Hepatocyte (in vitro differentiated cells): ENCODE data around the gene GPC2. TPM values are rescaled to one million over a fixed set of nuclear protein-coding genes. Genes with fewer than 3 reads are reported as not detected.
"Not testable (repeated sequence)": the region's sequence is repeated elsewhere in the genome, so short reads cannot be mapped to it uniquely, and the experiment has no call there.

Experiments
- DNase-seq: peaks from one replicate; pipeline ENCODE4 v3.0.0-alpha.2; 2016; ENCODE audit warnings: low spot score
- H2AFZ ChIP-seq: fragments of 200-600 bp; sonication (generic); 2 replicates; pipeline ENCODE4 v1.6.0; 2016; ENCODE audit warnings: antibody characterized with exemption, mild to moderate bottlenecking
- H3K27ac ChIP-seq: fragments of 200-600 bp; sonication (generic); 2 replicates; pipeline ENCODE4 v1.5.1; 2016; ENCODE audit warnings: mild to moderate bottlenecking
- H3K27me3 ChIP-seq: fragments of 200-600 bp; sonication (generic); 2 replicates; pipeline ENCODE4 v1.6.1; 2016
- H3K36me3 ChIP-seq: fragments of 200-600 bp; sonication (generic); replicated peaks from 2 replicates; pipeline ENCODE4 v1.5.1; 2016; ENCODE audit warnings: low read depth; ENCODE audit not compliant: insufficient read depth
- H3K4me1 ChIP-seq: fragments of 200-600 bp; sonication (generic); 2 replicates; pipeline ENCODE4 v1.5.1; 2016; ENCODE audit warnings: mild to moderate bottlenecking, moderate library complexity; ENCODE audit not compliant: insufficient read depth
- H3K4me2 ChIP-seq: fragments of 200-600 bp; sonication (generic); 2 replicates; pipeline ENCODE4 v1.6.0; 2016
- H3K4me3 ChIP-seq: fragments of 200-600 bp; sonication (generic); 2 replicates; pipeline ENCODE4 v1.5.1; 2016; ENCODE audit warnings: mild to moderate bottlenecking
- H3K79me2 ChIP-seq: fragments of 200-600 bp; sonication (generic); 2 replicates; pipeline ENCODE4 v1.6.0; 2017; ENCODE audit warnings: mild to moderate bottlenecking
- H3K9me2 ChIP-seq: fragments of 200-600 bp; sonication (generic); replicated peaks from 2 replicates; pipeline ENCODE4 v1.6.0; 2017; ENCODE audit warnings: mild to moderate bottlenecking; ENCODE audit not compliant: insufficient read depth
- H3K9me3 ChIP-seq: fragments of 200-600 bp; sonication (generic); 2 replicates; pipeline ENCODE4 v1.5.1; 2016; ENCODE audit warnings: low read depth, mild to moderate bottlenecking
- H4K20me1 ChIP-seq: fragments of 200-600 bp; sonication (generic); 2 replicates; pipeline ENCODE4 v1.6.0; 2016; ENCODE audit warnings: mild to moderate bottlenecking; ENCODE audit not compliant: insufficient read depth, poor library complexity, severe bottlenecking
- CTCF ChIP-seq: fragments of 200-600 bp; sonication (generic); IDR thresholded peaks from 2 replicates; pipeline ENCODE4 v1.5.1; 2016; ENCODE audit warnings: antibody characterized with exemption, mild to moderate bottlenecking; ENCODE audit not compliant: poor library complexity
- EZH2 ChIP-seq: fragments of 200-600 bp; sonication (generic); IDR thresholded peaks from 2 replicates; pipeline ENCODE4 v1.6.1; 2016; ENCODE audit warnings: antibody characterized with exemption, mild to moderate bottlenecking, borderline replicate concordance
- EZH2phosphoT487 ChIP-seq: fragments of 200-600 bp; sonication (generic); IDR thresholded peaks from one replicate; pipeline ENCODE4 v1.6.1; 2018; ENCODE audit warnings: antibody characterized with exemption, mild to moderate bottlenecking, low read depth, moderate library complexity; ENCODE audit not compliant: unreplicated experiment, severe bottlenecking
- WGBS: methylation state at CpG from one replicate; pipeline ENCODE4 v1.1.6; 2016; ENCODE audit warnings: low lambda C conversion rate; ENCODE audit errors: missing lambda C conversion rate; 5-methylcytosine and 5-hydroxymethylcytosine counted together
- polyA plus RNA-seq: library from polyadenylated mRNA; unstranded; fragments of >200 nt; fragmentation: Nextera tagmentation; extraction: Ambion mirVana; gene quantifications from 2 replicates; pipeline ENCODE4 v1.2.1, GENCODE V29; 2016
- total RNA-seq: library from RNA; depleted of rRNA; stranded (reverse); fragments of >200 nt; gene quantifications from 2 replicates; pipeline ENCODE4 v1.2.3, GENCODE V29; 2014

Gene GPC2
- total and polyA plus RNA-seq, 2 experiments from 2014 or later = 2.0 to 3.2 TPM

- 57% methylated on average over 10 of the region's 11 CpGs for WGBS
- peak; percentile 66 for DNase-seq
These were observed 23.5 kb upstream of the GPC2 start for GRCh38 chr7:100200693-100201092.

GRCh38 chr7:100198266-100198665, 21.1 kb upstream of the GPC2 start:
- TF ChIP-seq EZH2phosphoT487 (no peak), EZH2 (no peak), CTCF (no peak)
- H2AFZ ChIP-seq = no peak overlapping the region
- H3K4me3 ChIP-seq = no peak overlapping the region
- H3K4me2 ChIP-seq = no peak overlapping the region
- no peaks in the 10 kb centered on the region for H4K20me1 ChIP-seq
- H3K36me3 ChIP-seq = no peaks in the 10 kb centered on the region
- no peaks in the 10 kb centered on the region for H3K4me1 ChIP-seq
- no peak overlapping the region for H3K27ac ChIP-seq
- 96% methylated on average over 10 of the region's 10 CpGs for WGBS
- H3K27me3 ChIP-seq = peaks cover 3% of the 10 kb centered on the region
- H3K9me2 ChIP-seq = no peaks in the 10 kb centered on the region
- H3K9me3 ChIP-seq = no peaks in the 10 kb centered on the region
- no peak for DNase-seq
- no peaks in the 10 kb centered on the region for H3K79me2 ChIP-seq

More at GRCh38 chr7:100200693-100201092, 23.5 kb upstream of the GPC2 start:
- no peaks in the 10 kb centered on the region for H3K36me3 ChIP-seq
- peaks cover 10% of the 10 kb centered on the region for H3K27me3 ChIP-seq
- no peak overlapping the region for H3K4me3 ChIP-seq
- H3K4me2 ChIP-seq = no peak overlapping the region
- TF ChIP-seq EZH2 = no peak
- no peak for TF ChIP-seq EZH2phosphoT487
- no peak for TF ChIP-seq CTCF
- H3K79me2 ChIP-seq = no peaks in the 10 kb centered on the region
- no peak overlapping the region for H2AFZ ChIP-seq
- H3K27ac ChIP-seq = no peak overlapping the region
- H3K4me1 ChIP-seq = no peaks in the 10 kb centered on the region
- H3K9me3 ChIP-seq = no peaks in the 10 kb centered on the region
- no peaks in the 10 kb centered on the region for H4K20me1 ChIP-seq
- H3K9me2 ChIP-seq = no peaks in the 10 kb centered on the region

GRCh38 chr7:100195901-100196322, 18.7 kb upstream of the GPC2 start:
- not testable (repeated sequence) for H3K9me2 ChIP-seq

GRCh38 chr7:100195222-100195621, 18.0 kb upstream of the GPC2 start:
- no peaks in the 10 kb centered on the region for H3K36me3 ChIP-seq
- H3K9me3 ChIP-seq = no peaks in the 10 kb centered on the region
- no peak overlapping the region for H2AFZ ChIP-seq
- H3K9me2 ChIP-seq = no peaks in the 10 kb centered on the region
- DNase-seq = no peak
- H4K20me1 ChIP-seq = no peaks in the 10 kb centered on the region
- H3K27me3 ChIP-seq = no peaks in the 10 kb centered on the region
- no peak overlapping the region for H3K4me2 ChIP-seq
- H3K27ac ChIP-seq = no peak overlapping the region
- TF ChIP-seq EZH2 (no peak), EZH2phosphoT487 (no peak), CTCF (no peak)
- 82% methylated on average over 2 of the region's 2 CpGs for WGBS
- no peaks in the 10 kb centered on the region for H3K79me2 ChIP-seq
- H3K4me1 ChIP-seq = no peaks in the 10 kb centered on the region
- no peak overlapping the region for H3K4me3 ChIP-seq

More at GRCh38 chr7:100195901-100196322, 18.7 kb upstream of the GPC2 start:
- H3K27me3 ChIP-seq, H2AFZ ChIP-seq, H4K20me1 ChIP-seq, H3K79me2 ChIP-seq, H3K4me1 ChIP-seq, H3K4me3 ChIP-seq, DNase-seq, H3K4me2 ChIP-seq, H3K27ac ChIP-seq, H3K36me3 ChIP-seq, H3K9me3 ChIP-seq: not testable (repeated sequence)
- WGBS = 98% methylated on average over 6 of the region's 6 CpGs
